ENCODE results near the gene TEX11.

The TEX11 gene

DNA sequence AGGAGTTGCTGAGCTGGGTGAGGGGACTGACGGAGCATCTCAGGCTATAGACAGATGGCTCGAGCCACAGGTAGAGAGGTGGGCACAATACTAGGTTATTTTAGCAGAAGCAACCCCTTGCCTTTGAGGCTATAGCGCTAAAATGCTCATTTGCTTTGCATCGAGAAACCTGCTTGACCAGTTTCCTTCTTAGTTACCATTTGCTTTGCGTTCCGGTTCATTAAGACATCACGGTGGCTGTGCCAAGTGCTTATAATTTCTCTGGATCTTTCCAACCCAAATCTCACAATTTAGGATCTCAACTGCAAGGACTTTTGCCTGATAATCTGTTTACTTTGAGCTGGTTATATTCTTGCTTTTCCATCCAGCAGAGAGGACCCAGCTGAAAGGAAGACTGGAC, 423.0 kb downstream of the TEX11 start:
- no peak for DNase-seq

- DNase-seq, result no peak
Measured at GRCh38 chrX:70482300-70482699, 426.2 kb downstream of the TEX11 start.

GRCh38 chrX:70481471-70482270, 426.8 kb downstream of the TEX11 start:
- no peak for DNase-seq

DNA sequence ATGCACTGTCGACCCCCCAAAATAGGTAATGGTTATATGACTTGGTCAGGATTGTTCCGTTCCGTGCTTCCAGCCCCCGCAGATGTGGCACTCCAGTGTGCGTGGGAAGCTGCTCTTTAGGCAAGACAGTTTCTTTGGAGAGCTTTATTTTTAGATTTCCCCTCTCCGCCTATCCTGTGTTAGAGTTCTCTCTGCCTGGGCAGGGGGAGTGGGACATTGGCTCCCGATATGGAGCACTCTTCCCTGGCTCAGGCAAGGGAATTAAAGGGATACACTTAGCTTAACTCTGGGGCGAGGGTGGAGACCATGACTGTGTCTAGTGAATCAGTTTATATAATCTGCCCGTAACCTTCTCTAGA, 427.9 kb downstream of the TEX11 start:
- DNase-seq, result no peak

DNA sequence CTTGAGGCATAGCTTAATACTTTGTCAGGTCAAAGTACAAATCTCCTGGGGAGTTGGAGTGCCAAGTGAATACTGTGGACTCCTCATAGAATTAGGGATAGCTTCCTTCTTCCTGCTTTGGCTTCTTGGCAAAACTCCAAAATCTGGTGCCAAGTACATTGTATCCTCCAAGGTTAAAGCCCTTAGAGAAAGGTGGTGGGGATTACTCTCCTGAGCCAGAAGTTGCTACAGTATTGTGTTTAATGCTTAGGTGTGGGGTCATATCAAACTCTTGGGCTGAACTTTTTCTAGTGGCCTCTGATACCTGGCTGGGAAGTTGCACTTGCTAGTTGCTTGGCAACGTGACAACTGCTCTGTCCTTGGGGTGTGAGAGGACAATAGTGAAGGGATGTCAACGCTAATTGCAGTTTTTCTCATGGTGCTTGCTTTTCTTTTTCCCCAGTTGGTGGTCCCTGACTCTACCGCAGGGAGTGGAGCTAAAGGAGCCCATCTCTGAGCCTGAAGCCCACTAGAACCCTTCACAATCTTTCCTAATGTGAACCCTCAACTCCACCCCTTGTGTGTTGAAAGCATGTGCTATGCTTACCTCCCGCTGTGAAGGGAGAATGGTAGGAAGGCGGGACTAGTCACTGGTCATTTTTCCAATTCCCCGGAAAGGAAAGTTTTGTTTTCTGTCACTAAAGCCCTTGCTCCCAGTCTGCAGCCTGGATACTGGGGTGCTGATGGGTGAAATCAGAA, 428.4 kb downstream of the TEX11 start:
- DNase-seq, result no peak

GRCh38 chrX:70479247-70479921, 429.1 kb downstream of the TEX11 start:
- DNase-seq, result no peak
